GM12801 (cell line): Measurements from ENCODE around the gene BCAR3.

Experiments used
- CTCF ChIP-seq: IDR thresholded peaks from one replicate; pipeline ENCODE4 v1.5.1; 2011; ENCODE audit warnings: control low read depth; ENCODE audit not compliant: insufficient read length; ENCODE audit errors: extremely low read depth

The BCAR3 gene

GRCh38 chr1:93670141-93670540 lies 11.5 kb downstream of the BCAR3 start:
- TF ChIP-seq CTCF: no peak

GRCh38 chr1:93669369-93669768 lies 12.3 kb downstream of the BCAR3 start:
- TF ChIP-seq CTCF: no peak

GRCh38 chr1:93668951-93669350 lies 12.7 kb downstream of the BCAR3 start:
- no peak for TF ChIP-seq CTCF

DNA sequence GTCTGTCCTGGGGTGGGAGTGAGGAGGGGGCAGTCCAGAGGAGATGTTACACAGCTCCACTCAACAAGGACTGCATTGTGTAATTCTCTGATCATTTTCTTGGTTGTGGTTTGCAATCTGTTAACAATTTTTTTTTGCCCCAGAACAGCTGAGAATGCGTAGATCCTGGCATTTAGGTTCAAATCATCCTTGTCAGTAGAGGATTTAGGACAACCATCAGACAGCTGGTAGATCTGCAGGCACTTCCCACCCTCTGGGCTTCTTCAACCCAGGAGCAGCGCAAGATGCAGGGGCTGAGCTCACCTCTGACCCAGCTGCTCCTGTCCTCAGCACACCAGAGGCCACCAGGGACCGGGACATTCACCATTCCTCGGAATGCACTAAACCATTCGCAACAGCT lies 13.5 kb downstream of the BCAR3 start:
- no peak for TF ChIP-seq CTCF

- TF ChIP-seq CTCF: no peak
Measured at GRCh38 chr1:93667642-93668041, 14.0 kb downstream of the BCAR3 start.

GRCh38 chr1:93666613-93667384 lies 14.8 kb downstream of the BCAR3 start:
- TF ChIP-seq CTCF: no peak

DNA sequence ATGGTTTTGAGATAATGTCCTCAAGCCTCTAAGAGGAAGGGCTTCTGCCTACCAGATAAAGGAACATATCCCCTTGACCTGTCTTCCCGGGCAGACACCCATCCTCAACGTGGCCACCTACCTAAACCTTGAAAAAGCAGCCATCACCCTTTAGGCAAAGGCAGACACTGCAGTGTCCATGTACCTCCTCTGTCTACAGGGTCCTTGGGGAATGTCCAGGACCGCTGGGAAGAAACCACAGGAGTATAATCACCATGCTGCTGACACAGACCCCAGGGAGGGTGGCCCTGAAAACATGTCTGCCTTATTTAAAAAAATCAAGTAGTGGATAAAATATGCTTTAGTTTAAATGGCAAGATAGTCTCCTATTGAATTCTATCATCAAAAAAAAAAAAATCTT lies 16.6 kb downstream of the BCAR3 start:
- TF ChIP-seq CTCF: no peak
